GM12878 (cell line): ENCODE measurements around the gene C19orf18. TPM values are rescaled to one million over a fixed set of nuclear protein-coding genes. Genes with fewer than 3 reads are reported as not detected.
A peak's percentile ranks its signal among the peaks of the same experiment; 100 is the strongest.

Experiments
- BACH1 ChIP-seq: fragments of 450-650 bp; IDR thresholded peaks from 2 replicates; pipeline ENCODE4 v1.6.1; 2017; ENCODE audit warnings: mild to moderate bottlenecking, borderline replicate concordance
- BMI1 ChIP-seq: fragments of 450-650 bp; IDR thresholded peaks from 2 replicates; pipeline ENCODE4 v1.6.1; 2016; ENCODE audit warnings: mild to moderate bottlenecking, moderate library complexity, borderline replicate concordance
- CBFB ChIP-seq: IDR thresholded peaks from 2 replicates; pipeline ENCODE4 v1.6.1; 2016; ENCODE audit warnings: antibody characterized with exemption, low read depth
- CHD4 ChIP-seq: fragments of 200-600 bp; sonication (generic); IDR thresholded peaks from 2 replicates; pipeline ENCODE4 v1.6.1; 2016; ENCODE audit warnings: mild to moderate bottlenecking
- E2F4 ChIP-seq: IDR thresholded peaks from 2 replicates; pipeline ENCODE4 v1.6.1; 2012; ENCODE audit warnings: low read depth, low read length, improper control_type of control experiment
- HCFC1 ChIP-seq: fragments of 150-350 bp; IDR thresholded peaks from 2 replicates; pipeline ENCODE4 v1.6.1; 2014; ENCODE audit warnings: low read length
- HDGF ChIP-seq: fragments of 450-650 bp; IDR thresholded peaks from 2 replicates; pipeline ENCODE4 v1.6.1; 2016; ENCODE audit warnings: antibody characterized with exemption
- JUNB ChIP-seq: IDR thresholded peaks from 2 replicates; pipeline ENCODE4 v1.6.1; 2016; ENCODE audit warnings: antibody characterized with exemption, mild to moderate bottlenecking
- KAT2A ChIP-seq: conservative IDR thresholded peaks from 2 replicates; pipeline ENCODE4 v1.6.1; 2011; ENCODE audit warnings: low read depth, low read length; ENCODE audit not compliant: control insufficient read depth
- MTA2 ChIP-seq: fragments of 450-650 bp; IDR thresholded peaks from 2 replicates; pipeline ENCODE4 v1.6.1; 2016; ENCODE audit warnings: low read depth, mild to moderate bottlenecking, moderate library complexity
- NKRF ChIP-seq: fragments of 450-650 bp; conservative IDR thresholded peaks from 2 replicates; pipeline ENCODE4 v1.6.1; 2017; ENCODE audit warnings: mild to moderate bottlenecking, moderate library complexity
- PKNOX1 ChIP-seq: fragments of 450-650 bp; IDR thresholded peaks from 2 replicates; pipeline ENCODE4 v1.6.1; 2016; ENCODE audit warnings: mild to moderate bottlenecking
- POLR2A ChIP-seq: IDR thresholded peaks from 2 replicates; pipeline ENCODE4 v1.6.1; 2011; ENCODE audit warnings: low read depth, mild to moderate bottlenecking, low read length
- RAD51 ChIP-seq: fragments of 450-650 bp; IDR thresholded peaks from 2 replicates; pipeline ENCODE4 v1.6.1; 2016; ENCODE audit warnings: moderate library complexity, mild to moderate bottlenecking, inconsistent platforms
- RBBP5 ChIP-seq: fragments of 200-600 bp; sonication (generic); conservative IDR thresholded peaks from 2 replicates; pipeline ENCODE4 v1.6.1; 2016
- RCOR1 ChIP-seq: conservative IDR thresholded peaks from 2 replicates; pipeline ENCODE4 v1.6.1; 2012; ENCODE audit warnings: low read depth, low read length, improper control_type of control experiment
- RELB ChIP-seq: fragments of 450-650 bp; IDR thresholded peaks from 2 replicates; pipeline ENCODE4 v1.6.1; 2017; ENCODE audit warnings: low read depth, mild to moderate bottlenecking, moderate library complexity
- SKIL ChIP-seq: fragments of 450-650 bp; IDR thresholded peaks from 2 replicates; pipeline ENCODE4 v1.6.1; 2017; ENCODE audit warnings: mild to moderate bottlenecking, low read depth, inconsistent platforms; ENCODE audit not compliant: poor library complexity, severe bottlenecking
- SMARCA5 ChIP-seq: fragments of 450-650 bp; IDR thresholded peaks from 2 replicates; pipeline ENCODE4 v1.6.1; 2017; ENCODE audit warnings: mild to moderate bottlenecking
- SREBF2 ChIP-seq: IDR thresholded peaks from 2 replicates; pipeline ENCODE4 v1.6.1; 2012; ENCODE audit warnings: mild to moderate bottlenecking, low read length
- TAF1 ChIP-seq: IDR thresholded peaks from 2 replicates; pipeline ENCODE4 v1.6.1; 2011; ENCODE audit warnings: mild to moderate bottlenecking, low read depth, low read length, borderline replicate concordance
- TCF3 ChIP-seq: IDR thresholded peaks from 2 replicates; pipeline ENCODE4 v1.6.1; 2012; ENCODE audit warnings: low read depth, mild to moderate bottlenecking, low read length, borderline replicate concordance; ENCODE audit not compliant: insufficient read depth
- polyA plus RNA-seq, 11 experiments: library from polyadenylated mRNA; depleted of rRNA in 4 of 11; unstranded in 6 of 11; stranded (reverse) in 5 of 11; fragments of >200 nt; fragmentation: Nextera tagmentation in 4 of 11; fragmentation: Illumina TruSeq in 1 of 11; extraction: Ambion mirVana in 4 of 11; extraction: Trizol in 1 of 11; gene quantifications; 1 replicate in 1 of 11; 2 replicates in 10 of 11; pipeline versions ENCODE4 v1.2.1 to v1.2.3, GENCODE V29; 2011 to 2016; ENCODE audit warnings: inconsistent platforms in 2 of 11, missing spikeins in 2 of 11, low read depth in 1 of 11
- total RNA-seq, 4 experiments: library from RNA; depleted of rRNA in 3 of 4; stranded (reverse); fragments of >200 nt in 3 of 4; fragmentation: Illumina TruSeq in 1 of 4; extraction: Trizol in 1 of 4; gene quantifications; 2 replicates each; pipeline versions ENCODE4 v1.2.1 to v1.2.3, GENCODE V29; 2013 to 2021

Gene C19orf18
- total and polyA plus RNA-seq, 10 of the 15 experiments (the other 5 are each of a cell fraction or from before 2014, with no cell fraction given): 0.12 to 0.29 (median 0.21) TPM; not detected in 7

- TF ChIP-seq NKRF (peak; percentile 32; the same call in 1 of the 2 replicates), MTA2 (no peak), TCF3 (no peak), SMARCA5 (0 out of 2 replicates have a peak, but pooled peaks have one; percentile 69), PKNOX1 (no peak), KAT2A (no peak), SREBF2 (no peak), RBBP5 (no peak), BACH1 (no peak), RAD51 (no peak), HDGF (no peak), TAF1 (peak; percentile 55; the same call in 1 of the 2 replicates), JUNB (no peak), RCOR1 (no peak), CHD4 (no peak), SKIL (no peak), E2F4 (no peak), BMI1 (no peak), POLR2A (peak; percentile 88), RELB (no peak), HCFC1 (peak; percentile 90), CBFB (no peak)
These were observed 28.2 kb upstream of the C19orf18 start, which contains the start of gene ZNF606 (continued) for GRCh38 chr19:58002384-58003173.
